Muscle layer of colon (tissue), 2 donors: ENCODE results near the gene STARD13.
A peak's percentile ranks its signal among the peaks of the same experiment; 100 is the strongest.

Experiments used
- H3K27ac ChIP-seq: one replicate; pipeline ENCODE4 v1.7.0; 2013; ENCODE audit warnings: low read depth, mild to moderate bottlenecking, low read length, moderate library complexity
- H3K27me3 ChIP-seq, 2 donors: one replicate each; pipeline ENCODE4 v1.7.0; 2013; ENCODE audit warnings: low read length in 2 of 2, mild to moderate bottlenecking in 2 of 2; ENCODE audit not compliant: insufficient read depth in 2 of 2, control insufficient read depth in 1 of 2
- H3K36me3 ChIP-seq: one replicate; pipeline ENCODE4 v1.7.0; 2013; ENCODE audit warnings: mild to moderate bottlenecking, low read length; ENCODE audit not compliant: insufficient read depth
- H3K4me1 ChIP-seq: one replicate; pipeline ENCODE4 v1.7.0; 2013; ENCODE audit warnings: mild to moderate bottlenecking, low read length; ENCODE audit not compliant: insufficient read depth
- H3K4me3 ChIP-seq, 2 donors: one replicate each; pipeline ENCODE4 v1.7.0; 2013; ENCODE audit warnings: low read length in 2 of 2, low read depth in 1 of 2, mild to moderate bottlenecking in 1 of 2, moderate library complexity in 1 of 2
- H3K9ac ChIP-seq: one replicate; pipeline ENCODE4 v1.7.0; 2013; ENCODE audit warnings: low read length
- H3K9me3 ChIP-seq: one replicate; pipeline ENCODE4 v1.7.0; 2013; ENCODE audit warnings: mild to moderate bottlenecking, low read length
- donor health status: abdominal sarcoma.
- donor health status: Adenocarcinoma of cecum.

Gene STARD13

DNA sequence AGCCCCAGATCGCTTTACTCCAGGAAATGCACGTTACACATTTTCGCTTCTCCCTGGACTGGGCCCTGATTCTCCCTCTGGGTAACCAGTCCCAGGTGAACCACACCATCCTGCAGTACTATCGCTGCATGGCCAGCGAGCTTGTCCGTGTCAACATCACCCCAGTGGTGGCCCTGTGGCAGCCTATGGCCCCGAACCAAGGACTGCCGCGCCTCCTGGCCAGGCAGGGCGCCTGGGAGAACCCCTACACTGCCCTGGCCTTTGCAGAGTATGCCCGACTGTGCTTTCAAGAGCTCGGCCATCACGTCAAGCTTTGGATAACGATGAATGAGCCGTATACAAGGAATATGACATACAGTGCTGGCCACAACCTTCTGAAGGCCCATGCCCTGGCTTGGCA is 224.7 kb downstream of the STARD13 start:
- no peak overlapping the region for H3K9ac ChIP-seq
- H3K4me3 ChIP-seq, result no peak overlapping the region

DNA sequence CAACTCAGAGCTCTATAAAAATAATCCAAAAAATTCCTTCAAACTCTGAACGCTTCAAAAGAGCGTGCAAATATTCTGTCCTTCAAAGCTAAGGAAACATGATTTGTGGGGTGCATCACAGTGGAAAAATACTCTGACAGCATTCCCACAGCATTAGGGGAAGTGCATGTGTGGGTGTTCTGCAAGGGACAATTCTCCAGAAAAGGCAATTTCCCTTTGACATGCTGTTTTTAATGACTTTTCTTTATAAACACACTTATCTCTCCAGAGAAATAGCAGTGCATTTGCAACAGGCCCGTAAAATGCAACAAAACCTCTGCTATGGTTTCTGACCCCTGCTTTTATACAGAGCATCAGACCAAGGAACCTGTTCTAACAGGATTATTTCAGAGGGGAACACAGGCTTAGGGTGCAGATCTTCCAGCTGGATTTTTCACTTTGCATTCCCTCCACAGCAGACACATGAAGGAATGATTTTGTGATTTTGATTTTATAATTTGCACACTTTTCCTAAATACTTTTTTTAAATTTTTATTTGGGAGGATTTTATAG is 226.7 kb downstream of the STARD13 start:
- Histone ChIP-seq H3K9me3 (no peaks in the 10 kb centered on the region), H3K4me3 (no peak overlapping the region), H3K36me3 (no peaks in the 10 kb centered on the region), H3K9ac (no peak overlapping the region), H3K27me3 (no peaks in the 10 kb centered on the region), H3K27ac (no peak overlapping the region), H3K4me1 (peaks cover 14% of the 10 kb centered on the region)

More for the DNA sequence above, 224.7 kb downstream of the STARD13 start:
- Histone ChIP-seq H3K27me3 (no peaks in the 10 kb centered on the region), H3K27ac (no peak overlapping the region), H3K36me3 (no peaks in the 10 kb centered on the region), H3K4me1 (peaks cover 11% of the 10 kb centered on the region), H3K9me3 (no peaks in the 10 kb centered on the region)

DNA sequence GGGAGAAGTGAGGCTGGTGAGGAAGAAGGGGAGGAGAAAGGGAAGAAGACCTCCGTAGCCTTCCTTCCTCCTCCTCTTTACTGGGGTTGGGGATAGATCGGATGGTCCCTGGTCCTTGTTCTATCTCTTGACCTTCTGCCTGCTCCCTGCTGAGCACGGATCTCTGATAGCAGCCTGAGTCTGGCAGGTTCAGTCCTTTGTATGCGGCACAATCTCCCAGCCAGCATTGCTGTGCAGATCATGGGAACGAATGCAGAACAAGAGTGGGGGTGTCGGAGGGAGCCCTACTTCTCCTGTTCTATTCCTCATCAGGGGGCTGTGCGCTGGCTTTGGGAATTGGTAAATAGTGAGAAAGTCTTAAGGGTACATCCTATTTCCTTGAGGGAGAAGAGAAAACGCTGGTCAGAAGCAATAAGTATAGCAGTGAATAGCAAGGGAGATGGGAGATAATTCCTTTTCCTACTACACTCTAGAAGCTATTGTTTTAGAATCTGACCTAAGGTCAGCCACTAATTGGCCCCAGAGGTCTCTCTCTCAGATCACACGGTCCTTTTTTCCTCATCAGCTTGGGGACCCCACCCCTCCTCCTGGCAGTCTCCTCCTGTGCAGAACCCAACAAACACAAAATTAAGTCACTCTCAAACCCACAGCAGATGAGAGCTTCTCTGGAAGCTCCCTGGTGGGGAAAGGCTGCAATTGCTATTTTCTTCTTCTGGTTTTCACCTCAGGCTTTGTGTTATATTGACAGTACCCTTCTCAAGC is 228.4 kb downstream of the STARD13 start:
- Histone ChIP-seq H3K9ac (no peak overlapping the region), H3K4me3 (no peak overlapping the region), H3K4me1 (peaks cover 31% of the 10 kb centered on the region), H3K9me3 (no peaks in the 10 kb centered on the region), H3K27ac (no peak overlapping the region), H3K36me3 (no peaks in the 10 kb centered on the region), H3K27me3 (no peaks in the 10 kb centered on the region)

DNA sequence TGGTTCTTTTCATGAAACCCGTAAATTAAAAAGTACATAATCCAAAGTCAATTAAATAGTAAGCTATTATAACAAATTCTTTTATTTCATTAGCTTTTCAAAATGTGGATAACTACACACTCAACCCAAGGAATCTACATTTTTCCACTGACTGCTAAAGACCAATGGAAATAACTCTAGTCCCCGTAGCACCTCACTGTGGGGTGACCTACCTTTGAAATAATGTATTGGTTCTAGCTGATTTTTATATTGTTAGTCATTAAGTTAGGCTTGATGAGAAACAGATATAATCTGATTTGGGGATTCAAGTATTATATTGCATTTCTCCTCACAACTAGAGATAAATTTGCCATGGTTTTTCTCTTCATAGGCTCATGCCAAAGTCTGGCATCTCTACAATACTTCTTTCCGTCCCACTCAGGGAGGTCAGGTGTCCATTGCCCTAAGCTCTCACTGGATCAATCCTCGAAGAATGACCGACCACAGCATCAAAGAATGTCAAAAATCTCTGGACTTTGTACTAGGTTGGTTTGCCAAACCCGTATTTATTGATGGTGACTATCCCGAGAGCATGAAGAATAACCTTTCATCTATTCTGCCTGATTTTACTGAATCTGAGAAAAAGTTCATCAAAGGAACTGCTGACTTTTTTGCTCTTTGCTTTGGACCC is 232.0 kb downstream of the STARD13 start:
- Histone ChIP-seq H3K36me3 (no peaks in the 10 kb centered on the region), H3K4me1 (peaks cover 48% of the 10 kb centered on the region), H3K27ac (peak overlapping the region; percentile 69), H3K9me3 (no peaks in the 10 kb centered on the region), H3K27me3 (no peaks in the 10 kb centered on the region), H3K9ac (no peak overlapping the region), H3K4me3 (no peak overlapping the region)
